ENCODE results near the gene PROX2. TPM values are rescaled to one million over a fixed set of nuclear protein-coding genes. Genes with fewer than 3 reads are reported as not detected.

PROX2 gene
- total and polyA plus RNA-seq, 9 of the 15 experiments (the other 6 are each of a cell fraction or from before 2014, with no cell fraction given), result not detected

GRCh38 chr14:74875941-74876913, at the start of gene PROX2 (continued):
- no peak for TF ChIP-seq AFF1 (IDR thresholded peaks at IDR 0.05; ENCODE audit: low read depth in 1 of 2, partially characterized antibody in 2 of 2)
- no peak for TF ChIP-seq TOE1 (IDR thresholded peaks at IDR 0.05; ENCODE audit: borderline replicate concordance)
- TF ChIP-seq TOE1 (CRISPR knock-in tag; IDR thresholded peaks at IDR 0.05; ENCODE audit: borderline replicate concordance, low read depth), result no peak
- TF ChIP-seq MEIS2 (IDR thresholded peaks at IDR 0.05; ENCODE audit: partially characterized antibody), result no peak
- TF ChIP-seq IRF2 (CRISPR knock-in tag; IDR thresholded peaks at IDR 0.05), result no peak
- no peak for TF ChIP-seq ZNF133 (CRISPR knock-in tag; IDR thresholded peaks at IDR 0.05)
- TF ChIP-seq SIX5 (IDR thresholded peaks at IDR 0.05; ENCODE audit: borderline replicate concordance in 1 of 2, insufficient read depth in 1 of 2, low read depth in 1 of 2, low read length in 2 of 2), result no peak
- TF ChIP-seq MAX (CRISPR knock-in tag; IDR thresholded peaks at IDR 0.05), result no peak
- no peak for TF ChIP-seq RB1 (IDR thresholded peaks at IDR 0.05; ENCODE audit: low read depth)
- no peak for TF ChIP-seq PTRF (tag; IDR thresholded peaks at IDR 0.05)
- no peak for TF ChIP-seq DMBX1 (CRISPR knock-in tag; IDR thresholded peaks at IDR 0.05; ENCODE audit: borderline replicate concordance)
